HepG2 (cell line): Measurements from ENCODE around the gene SLC8A2. TPM values are rescaled to one million over a fixed set of nuclear protein-coding genes. Genes with fewer than 3 reads are reported as not detected.

Source experiments
- BCL6 ChIP-seq: IDR thresholded peaks from 2 replicates; pipeline ENCODE4 v1.6.1; 2016; ENCODE audit warnings: missing genetic modification reagents, missing compliant biosample characterization
- EED ChIP-seq: sonication (generic); formaldehyde crosslinking; IDR thresholded peaks from 2 replicates; pipeline ENCODE4 v1.5.0; 2020; ENCODE audit warnings: mild to moderate bottlenecking, missing genetic modification reagents
- ESRRA ChIP-seq: sonication (generic); formaldehyde crosslinking; IDR thresholded peaks from 2 replicates; pipeline ENCODE4 v1.5.1; 2020; ENCODE audit warnings: mild to moderate bottlenecking, low read depth, missing genetic modification reagents
- EZH2 ChIP-seq: conservative IDR thresholded peaks from 2 replicates; pipeline ENCODE4 v1.6.1; 2012; ENCODE audit warnings: mild to moderate bottlenecking, low read depth, low read length, moderate library complexity
- GTF3A ChIP-seq: sonication (generic); formaldehyde crosslinking; conservative IDR thresholded peaks from 2 replicates; pipeline ENCODE4 v1.4.0; 2020; ENCODE audit warnings: mild to moderate bottlenecking, missing genetic modification reagents
- HOXA3 ChIP-seq: sonication (generic); formaldehyde crosslinking; IDR thresholded peaks from 2 replicates; pipeline ENCODE4 v1.5.0; 2020; ENCODE audit warnings: missing genetic modification reagents
- ISL2 ChIP-seq: sonication (generic); formaldehyde crosslinking; IDR thresholded peaks from 2 replicates; pipeline ENCODE4 v1.5.0; 2020; ENCODE audit warnings: missing genetic modification reagents
- JARID2 ChIP-seq: sonication (generic); formaldehyde crosslinking; IDR thresholded peaks from 2 replicates; pipeline ENCODE4 v1.8.1; 2023; ENCODE audit warnings: missing genetic modification reagents, inconsistent platforms; ENCODE audit not compliant: insufficient replicate concordance
- KLF6 ChIP-seq: IDR thresholded peaks from 2 replicates; pipeline ENCODE4 v1.8.0; 2016; ENCODE audit warnings: missing biosample characterization, missing genetic modification reagents
- MED8 ChIP-seq: sonication (generic); formaldehyde crosslinking; IDR thresholded peaks from 2 replicates; pipeline ENCODE4 v1.8.1; 2023; ENCODE audit warnings: mild to moderate bottlenecking, missing genetic modification reagents; ENCODE audit not compliant: insufficient replicate concordance
- NCOR1 ChIP-seq: fragments of 200-600 bp; sonication (generic); IDR thresholded peaks from 2 replicates; pipeline ENCODE4 v1.7.0; 2017; ENCODE audit warnings: antibody characterized with exemption, low read length, borderline replicate concordance
- NPAS2 ChIP-seq: sonication (generic); formaldehyde crosslinking; IDR thresholded peaks from 2 replicates; pipeline ENCODE4 v1.8.0; 2022; ENCODE audit warnings: mild to moderate bottlenecking, missing genetic modification reagents, borderline replicate concordance
- PHF21A ChIP-seq: sonication (generic); formaldehyde crosslinking; IDR thresholded peaks from 2 replicates; pipeline ENCODE4 v1.5.0; 2020; ENCODE audit warnings: mild to moderate bottlenecking, missing genetic modification reagents
- RAD51 ChIP-seq: fragments of 450-650 bp; IDR thresholded peaks from 2 replicates; pipeline ENCODE4 v1.6.1; 2016; ENCODE audit warnings: borderline replicate concordance
- RXRA ChIP-seq: sonication (generic); formaldehyde crosslinking; IDR thresholded peaks from 2 replicates; pipeline ENCODE4 v1.5.1; 2020; ENCODE audit warnings: missing genetic modification reagents
- SP2 ChIP-seq: sonication (generic); formaldehyde crosslinking; IDR thresholded peaks from 2 replicates; pipeline ENCODE4 v1.5.1; 2020; ENCODE audit warnings: mild to moderate bottlenecking, missing genetic modification reagents
- ZBTB44 ChIP-seq: sonication (generic); formaldehyde crosslinking; IDR thresholded peaks from 2 replicates; pipeline ENCODE4 v1.4.0; 2020; ENCODE audit warnings: missing genetic modification reagents
- ZEB1 ChIP-seq: IDR thresholded peaks from 2 replicates; pipeline ENCODE4 v1.6.1; 2012; ENCODE audit warnings: mild to moderate bottlenecking, low read depth, inconsistent platforms; ENCODE audit not compliant: insufficient replicate concordance
- ZNF367 ChIP-seq: sonication (generic); formaldehyde crosslinking; IDR thresholded peaks from 2 replicates; pipeline ENCODE4 v1.4.0; 2020; ENCODE audit warnings: missing genetic modification reagents, borderline replicate concordance
- ZNF547 ChIP-seq: sonication (generic); formaldehyde crosslinking; IDR thresholded peaks from 2 replicates; pipeline ENCODE4 v1.5.1; 2020; ENCODE audit warnings: mild to moderate bottlenecking, missing genetic modification reagents
- ZNF570 ChIP-seq: sonication (generic); formaldehyde crosslinking; IDR thresholded peaks from 2 replicates; pipeline ENCODE4 v1.4.0; 2020; ENCODE audit warnings: mild to moderate bottlenecking, missing genetic modification reagents, borderline replicate concordance
- ZNF761 ChIP-seq: sonication (generic); formaldehyde crosslinking; conservative IDR thresholded peaks from 2 replicates; pipeline ENCODE4 v1.4.0; 2020; ENCODE audit warnings: mild to moderate bottlenecking, missing genetic modification reagents
- ZNF772 ChIP-seq: sonication (generic); formaldehyde crosslinking; IDR thresholded peaks from 2 replicates; pipeline ENCODE4 v1.5.0; 2020; ENCODE audit warnings: mild to moderate bottlenecking, missing genetic modification reagents
- ZNF879 ChIP-seq: sonication (generic); formaldehyde crosslinking; IDR thresholded peaks from 2 replicates; pipeline ENCODE4 v1.8.1; 2023; ENCODE audit warnings: missing genetic modification reagents
- polyA plus RNA-seq, 8 experiments: library from polyadenylated mRNA; depleted of rRNA in 3 of 8; stranded (reverse) in 7 of 8; unstranded in 1 of 8; fragments of >200 nt; fragmentation: Illumina TruSeq in 4 of 8; extraction: Trizol in 4 of 8; gene quantifications; 2 replicates each; pipeline versions ENCODE4 v1.2.1 to v1.2.3, GENCODE V29; 2011 to 2016; ENCODE audit warnings: low read depth in 4 of 8, missing spikeins in 1 of 8, mixed read lengths in 1 of 8; ENCODE audit not compliant: insufficient read depth in 1 of 8
- total RNA-seq, 5 experiments: library from RNA; depleted of rRNA; stranded (reverse); fragments of >200 nt; fragmentation: Illumina TruSeq; extraction: Trizol; gene quantifications; 2 replicates each; pipeline ENCODE4 v1.2.3, GENCODE V29; 2016; ENCODE audit warnings: low read depth in 1 of 5
- TF ChIP-seq, protein P1 (sequence below): sonication (generic); formaldehyde crosslinking; IDR thresholded peaks from 2 replicates; pipeline ENCODE4 v1.4.0; 2020; ENCODE audit warnings: mild to moderate bottlenecking, low read depth, missing genetic modification reagents
- TF ChIP-seq, protein P2 (sequence below): sonication (generic); formaldehyde crosslinking; IDR thresholded peaks from 2 replicates; pipeline ENCODE4 v1.4.0; 2020; ENCODE audit warnings: missing genetic modification reagents
- TF ChIP-seq, protein P3 (sequence below): sonication (generic); formaldehyde crosslinking; IDR thresholded peaks from 2 replicates; pipeline ENCODE4 v1.5.0; 2020; ENCODE audit warnings: mild to moderate bottlenecking, missing genetic modification reagents

Gene SLC8A2
- total and polyA plus RNA-seq, 2 of the 13 experiments (the other 11 are each of a cell fraction or from before 2014, with no cell fraction given) = 0.02 TPM; not detected in 1

GRCh38 chr19:47444388-47444821 is 27.3 kb downstream of the SLC8A2 start (continued):
- TF ChIP-seq ISL2 (no peak), ZEB1 (no peak), ZNF879 (CRISPR knock-in tag) (no peak), SP2 (CRISPR knock-in tag) (no peak), RXRA (CRISPR knock-in tag) (no peak), EED (CRISPR knock-in tag) (no peak), NPAS2 (no peak), GTF3A (no peak), EZH2 (no peak), ZNF547 (no peak), ZNF761 (CRISPR knock-in tag) (no peak), NCOR1 (no peak), ZNF570 (no peak), HOXA3 (CRISPR knock-in tag) (peak; percentile 44; the same call in 1 of the 2 replicates), BCL6 (CRISPR knock-in tag) (no peak), JARID2 (CRISPR knock-in tag) (no peak), KLF6 (CRISPR knock-in tag) (0 out of 2 replicates have a peak, but pooled peaks have one; percentile 58), ESRRA (CRISPR knock-in tag) (no peak), PHF21A (CRISPR knock-in tag) (no peak), ZNF772 (no peak), RAD51 (no peak), MED8 (CRISPR knock-in tag) (no peak), ZNF367 (no peak; the same call in 1 of the 2 replicates), ZBTB44 (CRISPR knock-in tag) (no peak)
- TF ChIP-seq, protein P1, sequence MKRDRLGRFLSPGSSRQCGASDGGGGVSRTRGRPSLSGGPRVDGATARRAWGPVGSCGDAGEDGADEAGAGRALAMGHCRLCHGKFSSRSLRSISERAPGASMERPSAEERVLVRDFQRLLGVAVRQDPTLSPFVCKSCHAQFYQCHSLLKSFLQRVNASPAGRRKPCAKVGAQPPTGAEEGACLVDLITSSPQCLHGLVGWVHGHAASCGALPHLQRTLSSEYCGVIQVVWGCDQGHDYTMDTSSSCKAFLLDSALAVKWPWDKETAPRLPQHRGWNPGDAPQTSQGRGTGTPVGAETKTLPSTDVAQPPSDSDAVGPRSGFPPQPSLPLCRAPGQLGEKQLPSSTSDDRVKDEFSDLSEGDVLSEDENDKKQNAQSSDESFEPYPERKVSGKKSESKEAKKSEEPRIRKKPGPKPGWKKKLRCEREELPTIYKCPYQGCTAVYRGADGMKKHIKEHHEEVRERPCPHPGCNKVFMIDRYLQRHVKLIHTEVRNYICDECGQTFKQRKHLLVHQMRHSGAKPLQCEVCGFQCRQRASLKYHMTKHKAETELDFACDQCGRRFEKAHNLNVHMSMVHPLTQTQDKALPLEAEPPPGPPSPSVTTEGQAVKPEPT (CRISPR knock-in tag) = no peak
- TF ChIP-seq, protein P2, sequence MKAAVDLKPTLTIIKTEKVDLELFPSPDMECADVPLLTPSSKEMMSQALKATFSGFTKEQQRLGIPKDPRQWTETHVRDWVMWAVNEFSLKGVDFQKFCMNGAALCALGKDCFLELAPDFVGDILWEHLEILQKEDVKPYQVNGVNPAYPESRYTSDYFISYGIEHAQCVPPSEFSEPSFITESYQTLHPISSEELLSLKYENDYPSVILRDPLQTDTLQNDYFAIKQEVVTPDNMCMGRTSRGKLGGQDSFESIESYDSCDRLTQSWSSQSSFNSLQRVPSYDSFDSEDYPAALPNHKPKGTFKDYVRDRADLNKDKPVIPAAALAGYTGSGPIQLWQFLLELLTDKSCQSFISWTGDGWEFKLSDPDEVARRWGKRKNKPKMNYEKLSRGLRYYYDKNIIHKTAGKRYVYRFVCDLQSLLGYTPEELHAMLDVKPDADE (CRISPR knock-in tag) = no peak
- TF ChIP-seq, protein P3, sequence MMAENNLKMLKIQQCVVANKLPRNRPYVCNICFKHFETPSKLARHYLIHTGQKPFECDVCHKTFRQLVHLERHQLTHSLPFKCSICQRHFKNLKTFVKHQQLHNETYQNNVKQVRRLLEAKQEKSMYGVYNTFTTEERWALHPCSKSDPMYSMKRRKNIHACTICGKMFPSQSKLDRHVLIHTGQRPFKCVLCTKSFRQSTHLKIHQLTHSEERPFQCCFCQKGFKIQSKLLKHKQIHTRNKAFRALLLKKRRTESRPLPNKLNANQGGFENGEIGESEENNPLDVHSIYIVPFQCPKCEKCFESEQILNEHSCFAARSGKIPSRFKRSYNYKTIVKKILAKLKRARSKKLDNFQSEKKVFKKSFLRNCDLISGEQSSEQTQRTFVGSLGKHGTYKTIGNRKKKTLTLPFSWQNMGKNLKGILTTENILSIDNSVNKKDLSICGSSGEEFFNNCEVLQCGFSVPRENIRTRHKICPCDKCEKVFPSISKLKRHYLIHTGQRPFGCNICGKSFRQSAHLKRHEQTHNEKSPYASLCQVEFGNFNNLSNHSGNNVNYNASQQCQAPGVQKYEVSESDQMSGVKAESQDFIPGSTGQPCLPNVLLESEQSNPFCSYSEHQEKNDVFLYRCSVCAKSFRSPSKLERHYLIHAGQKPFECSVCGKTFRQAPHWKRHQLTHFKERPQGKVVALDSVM (CRISPR knock-in tag) = no peak
